ENCODE data around the gene SCN7A. TPM values are rescaled to one million over a fixed set of nuclear protein-coding genes. Genes with fewer than 3 reads are reported as not detected.
"Not testable (repeated sequence)": the region's sequence is repeated elsewhere in the genome, so short reads cannot be mapped to it uniquely, and the experiment has no call there.

The SCN7A gene
- not detected in 2 replicates for total RNA-seq

DNA sequence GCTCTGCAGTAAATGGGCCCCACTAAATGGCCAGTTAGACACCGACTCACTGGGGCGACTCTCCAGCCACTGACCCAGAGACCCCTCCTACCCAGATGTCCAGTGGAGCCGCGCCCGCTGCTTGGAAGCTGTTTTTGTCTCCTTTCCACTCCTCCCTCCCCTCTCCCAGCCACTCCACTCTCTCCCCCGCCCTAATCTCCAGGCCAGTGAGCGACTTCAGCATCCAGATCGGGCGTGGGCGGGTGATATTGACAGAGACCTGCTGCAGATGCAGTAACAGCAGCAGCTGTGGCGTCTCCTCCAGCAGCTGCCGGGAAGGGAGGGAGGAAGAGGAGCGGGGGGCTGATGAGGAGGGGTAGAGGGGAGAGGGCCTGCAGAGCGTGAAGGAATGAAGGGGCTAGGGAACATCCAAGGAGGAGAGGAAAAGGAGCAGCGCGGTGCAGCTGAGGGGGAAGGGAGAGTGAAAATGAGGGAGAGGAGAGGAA lies at the start of gene SCN7A:
Gene SCN7A, minus strand, starts transcription at position 110 of the 485 bp plus-strand sequence. CDS start 16,553 bp downstream, outside the sequence.
- DNase-seq (ENCODE audit: low read depth in 2 of 2) = no peak

DNA sequence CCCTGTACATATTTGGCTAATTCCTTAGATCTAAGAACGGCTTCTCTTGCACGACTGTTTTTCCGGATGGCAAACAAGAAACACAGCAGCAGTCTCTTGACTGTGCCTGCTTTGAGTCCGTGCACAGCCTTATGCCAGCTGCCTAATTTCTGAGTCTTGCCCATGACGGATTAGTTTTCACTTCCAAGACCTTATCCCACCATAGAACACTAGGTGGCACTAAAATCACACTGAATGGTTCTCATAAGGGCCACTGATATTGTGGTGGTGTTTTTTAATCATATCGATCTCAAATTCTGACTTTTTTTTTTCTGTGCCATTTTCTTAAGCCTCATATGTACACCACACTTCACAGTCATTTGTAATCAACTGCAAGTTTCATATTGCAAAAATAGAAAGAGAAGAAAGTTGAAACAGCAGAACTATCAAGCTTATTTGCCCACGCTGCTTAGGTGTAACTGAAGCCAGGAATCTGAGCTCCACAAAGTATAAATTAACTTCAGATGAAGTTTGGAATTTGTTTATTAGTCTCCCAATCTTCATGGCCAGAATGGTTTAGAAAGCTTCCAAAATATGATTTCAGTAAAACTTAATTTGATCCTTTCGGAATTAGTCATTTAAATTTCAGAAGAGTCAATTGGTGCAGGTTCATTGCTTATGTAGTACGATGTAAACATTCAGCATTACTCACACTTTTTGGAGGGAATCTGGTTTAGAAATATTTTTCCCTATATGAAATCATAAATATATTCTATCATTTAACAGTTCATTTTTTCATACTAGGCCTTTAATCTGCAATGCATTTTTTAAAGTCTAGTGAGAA lies 45.5 kb upstream of the SCN7A start:
- DNase-seq (ENCODE audit: low read depth in 2 of 2) = peak; percentile 37 to 60

DNA sequence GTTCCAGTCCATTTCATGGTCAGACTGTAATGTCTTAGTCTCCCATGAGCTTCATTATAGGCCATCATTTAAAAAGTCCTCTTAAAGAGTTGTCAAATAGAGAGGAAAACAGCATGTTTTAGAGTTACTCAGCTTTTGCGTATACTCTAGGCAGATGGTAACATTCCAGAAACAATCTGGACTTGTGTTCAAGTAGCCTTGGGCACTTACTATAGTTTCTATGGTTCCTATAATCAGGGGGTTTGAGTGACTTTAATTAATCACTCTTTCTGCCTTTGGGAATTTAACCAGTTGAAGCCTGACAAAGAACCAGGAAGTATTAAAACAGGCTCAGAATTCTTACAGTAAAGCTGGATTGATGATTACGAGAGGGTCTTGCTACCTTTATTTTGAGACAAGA lies 42.1 kb upstream of the SCN7A start:
- no peak for DNase-seq (ENCODE audit: low read depth in 2 of 2)

DNA sequence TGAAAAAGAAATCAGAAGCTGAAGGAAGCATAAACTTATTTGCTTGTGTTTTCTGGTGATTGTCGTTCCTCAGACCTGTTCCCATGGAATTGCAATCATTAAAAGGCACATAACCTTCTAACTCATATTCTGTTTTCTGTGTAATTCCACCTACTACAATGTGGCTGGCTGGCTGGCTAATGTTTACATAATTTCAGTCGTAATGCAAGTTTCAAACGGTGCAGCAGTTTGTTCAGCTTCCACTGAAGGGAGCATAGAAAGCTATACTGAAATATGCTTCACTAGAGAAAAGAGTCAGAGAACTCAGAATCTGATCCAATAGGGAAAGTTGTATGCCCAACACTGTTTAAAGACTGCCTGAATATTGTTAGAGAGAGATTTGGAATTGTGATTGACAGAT lies 27.1 kb upstream of the SCN7A start:
- DNase-seq (ENCODE audit: low read depth in 2 of 2) = no peak

DNA sequence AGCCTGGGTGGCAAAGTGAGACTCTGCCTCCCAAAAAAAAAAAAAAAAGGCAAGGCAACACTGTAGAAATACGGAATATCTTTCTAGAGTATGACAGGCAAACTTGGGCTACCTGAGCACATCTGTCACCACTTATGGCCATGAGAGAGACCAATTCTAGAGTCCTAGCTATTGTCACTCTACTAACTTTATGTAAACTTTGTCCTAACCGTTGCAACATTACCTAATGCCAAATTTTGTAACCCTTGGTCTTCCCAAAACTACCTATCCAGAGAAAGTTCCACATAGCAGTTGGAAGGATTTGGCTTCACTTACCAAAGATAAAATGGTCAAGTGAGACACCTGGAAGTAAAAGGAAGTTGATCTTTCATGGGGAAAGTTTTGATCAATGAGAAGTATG lies 26.6 kb upstream of the SCN7A start:
- no peak for DNase-seq (ENCODE audit: low read depth in 2 of 2)

- no peak for DNase-seq (ENCODE audit: low read depth in 2 of 2)
Measured at GRCh38 chr2:166519391-166519962, 25.4 kb upstream of the SCN7A start.

GRCh38 chr2:166518634-166519390 lies 24.8 kb upstream of the SCN7A start:
- DNase-seq (ENCODE audit: low read depth in 2 of 2) = no peak

DNA sequence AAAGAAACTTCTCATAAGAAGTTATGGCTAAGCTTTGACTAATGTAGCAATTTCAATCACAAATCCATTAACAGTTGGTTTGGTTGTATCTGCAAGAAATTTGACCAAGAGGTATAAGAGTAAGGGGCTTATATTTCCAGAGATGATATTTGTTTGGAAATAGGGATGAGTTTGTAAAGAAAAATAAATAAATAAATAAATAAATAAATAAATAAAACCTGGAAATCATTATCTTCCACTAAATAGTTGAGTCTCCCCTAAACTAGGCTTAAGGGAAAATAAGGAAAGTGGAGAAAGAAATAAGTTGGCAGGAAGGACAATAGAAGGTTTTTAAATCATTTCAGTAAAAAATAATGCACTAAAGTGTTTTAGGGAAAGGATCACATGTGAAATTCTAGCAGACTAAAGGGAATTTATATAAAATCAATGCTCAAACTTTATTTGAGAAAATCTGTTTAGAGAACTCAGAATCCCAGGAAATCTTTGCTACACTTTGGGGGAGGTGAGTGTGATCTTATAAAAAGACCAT lies 23.5 kb upstream of the SCN7A start:
- DNase-seq (ENCODE audit: low read depth in 2 of 2) = no peak

- peak; percentile 7 to 26 for DNase-seq (ENCODE audit: low read depth in 2 of 2)
Measured at GRCh38 chr2:166516712-166517303, 22.8 kb upstream of the SCN7A start.

DNA sequence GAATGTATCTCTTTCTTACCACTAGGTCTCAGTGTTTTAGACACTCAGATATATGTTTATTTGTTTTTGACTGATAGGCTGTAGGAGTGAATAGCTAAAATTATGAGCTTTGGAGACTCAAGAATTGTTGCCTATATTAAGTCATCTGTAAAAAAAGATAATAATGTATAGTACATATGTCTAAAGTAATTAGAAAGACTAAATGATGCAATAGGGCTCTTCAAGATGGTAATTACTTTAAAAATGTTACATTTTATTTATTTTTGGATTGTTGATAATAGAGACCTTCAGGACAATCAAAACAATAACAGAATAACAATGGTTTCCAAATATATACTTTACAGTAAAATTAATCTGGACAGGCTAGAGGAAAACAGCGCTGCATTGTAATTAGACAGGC lies 19.9 kb upstream of the SCN7A start:
- DNase-seq (ENCODE audit: low read depth in 2 of 2) = no peak

DNA sequence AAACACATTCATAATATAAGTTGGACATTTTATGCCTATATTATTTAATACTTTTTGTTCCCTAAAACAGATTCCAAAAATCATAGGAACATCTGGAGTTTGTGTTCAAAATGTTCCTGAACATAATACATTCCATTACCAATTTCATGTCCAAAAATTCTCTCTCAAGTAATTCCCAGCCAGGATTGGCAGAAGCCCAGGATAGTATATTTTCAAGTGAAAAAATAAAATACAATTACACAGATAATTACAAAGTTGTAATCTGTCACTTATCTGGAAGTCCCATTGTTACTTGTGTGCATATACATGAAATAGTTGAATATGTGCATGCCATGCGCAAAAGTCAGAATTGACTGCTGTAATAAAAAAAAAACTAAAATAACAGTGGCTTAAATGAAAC lies 5.2 kb upstream of the SCN7A start:
- no peak for DNase-seq (ENCODE audit: low read depth in 2 of 2)

DNA sequence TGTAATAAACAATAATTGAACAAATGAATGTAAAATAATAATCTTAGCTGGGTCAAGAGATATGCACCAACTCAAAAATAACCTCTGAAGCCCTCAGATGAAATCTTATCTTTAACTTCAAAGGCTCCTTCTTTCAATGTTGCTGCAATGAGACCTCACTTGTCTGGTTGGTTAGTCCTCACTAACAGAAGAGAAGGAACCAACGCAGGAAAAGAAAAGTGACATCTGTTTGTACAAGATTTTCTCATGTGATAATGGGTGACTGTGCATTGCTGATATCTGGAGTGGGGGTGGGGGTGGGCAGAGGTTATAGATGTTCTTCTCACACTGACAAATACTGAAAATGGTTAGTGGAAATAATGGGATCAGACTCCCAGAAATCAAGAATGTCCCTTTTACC lies 2.6 kb downstream of the SCN7A start:
- DNase-seq (ENCODE audit: low read depth in 2 of 2) = no peak

DNA sequence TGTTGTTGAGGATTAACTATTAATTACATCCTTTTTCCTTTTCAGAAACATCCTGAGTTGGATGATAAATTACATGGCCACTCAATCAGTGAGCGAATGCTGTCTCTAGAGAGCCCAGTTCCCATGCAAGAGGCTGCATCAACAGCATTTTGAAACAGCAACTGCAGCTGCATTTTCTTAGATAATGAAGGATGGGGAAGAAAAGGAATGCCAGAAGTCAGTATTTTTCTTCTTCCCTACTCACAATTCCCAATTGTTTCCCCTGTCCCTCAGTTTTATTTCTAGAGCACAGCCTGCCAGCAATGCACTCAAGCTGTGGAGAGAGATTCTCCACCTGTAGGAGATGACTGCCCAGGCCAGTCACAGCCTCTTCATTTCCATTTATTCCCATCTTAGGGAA lies 6.9 kb downstream of the SCN7A start:
- DNase-seq (ENCODE audit: low read depth in 2 of 2) = no peak

GRCh38 chr2:166485558-166486178 lies 8.4 kb downstream of the SCN7A start:
- DNase-seq (ENCODE audit: low read depth in 2 of 2) = no peak

- no peak for DNase-seq (ENCODE audit: low read depth in 2 of 2)
Measured at GRCh38 chr2:166472332-166472731, 21.7 kb downstream of the SCN7A start.

GRCh38 chr2:166468124-166469024 lies 25.7 kb downstream of the SCN7A start:
- DNase-seq (ENCODE audit: low read depth in 2 of 2) = no peak

- no peak for DNase-seq (ENCODE audit: low read depth in 2 of 2)
Measured at GRCh38 chr2:166464187-166464586, 29.9 kb downstream of the SCN7A start.

DNA sequence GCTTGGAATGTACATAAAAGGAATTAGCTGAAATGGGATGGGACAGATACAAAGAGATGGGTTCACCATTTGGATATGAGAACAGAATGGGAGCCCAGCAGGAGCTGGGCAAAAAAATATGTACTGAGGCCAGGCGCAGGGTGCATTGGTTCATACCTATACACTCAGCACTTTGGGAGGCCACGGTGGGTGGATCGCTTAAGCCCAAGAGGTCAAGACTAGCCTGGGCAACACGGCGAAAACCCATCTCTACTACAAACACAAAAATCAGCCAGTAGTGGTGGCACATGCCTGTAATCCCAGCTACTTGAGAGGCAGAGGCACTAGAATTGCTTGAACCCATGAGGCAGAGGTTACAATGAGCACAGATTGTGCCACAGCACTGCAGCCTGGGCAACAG lies 30.4 kb downstream of the SCN7A start:
- no peak for DNase-seq (ENCODE audit: low read depth in 2 of 2)

DNA sequence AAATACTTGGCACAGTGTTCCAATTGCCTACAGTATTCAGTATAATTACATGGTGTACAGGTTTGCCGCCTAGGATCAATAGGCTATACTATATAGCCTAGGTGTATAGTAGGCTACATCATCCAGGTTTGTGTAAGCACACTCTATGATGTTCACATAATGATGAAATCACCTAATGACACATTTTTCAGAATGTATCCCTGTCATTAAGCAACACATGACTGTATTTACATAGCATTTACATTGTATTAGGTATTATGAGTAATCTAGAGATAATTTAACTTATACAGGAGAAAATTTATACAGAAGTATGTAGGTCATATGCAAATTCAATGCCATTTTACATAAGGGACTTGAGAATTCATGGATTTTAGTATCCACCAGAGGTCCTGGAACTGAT lies 35.4 kb downstream of the SCN7A start:
- no peak for DNase-seq (ENCODE audit: low read depth in 2 of 2)

DNA sequence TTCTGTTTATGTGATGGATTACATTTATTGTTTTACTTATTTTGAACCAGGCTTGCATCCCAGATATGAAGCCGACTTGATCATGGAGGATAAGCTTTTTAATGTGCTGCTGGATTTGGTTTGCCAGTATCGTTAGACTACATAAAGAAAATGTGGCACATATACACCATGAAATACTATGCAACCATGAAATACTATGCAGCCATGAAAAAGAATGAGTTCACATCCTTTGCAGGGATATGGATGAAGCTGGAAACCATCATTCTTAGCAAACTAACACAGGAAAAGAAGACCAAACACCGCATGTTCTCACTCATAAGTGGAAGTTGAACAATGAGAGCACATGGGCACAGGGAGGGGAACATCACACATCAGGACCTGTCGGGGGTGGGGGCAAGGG lies 38.2 kb downstream of the SCN7A start:
- not testable (repeated sequence) for DNase-seq (ENCODE audit: low read depth in 2 of 2)

All from dermis microvascular lymphatic vessel endothelial cell (primary cell).